ENCODE data around the gene SHC3.

SHC3 gene

DNA sequence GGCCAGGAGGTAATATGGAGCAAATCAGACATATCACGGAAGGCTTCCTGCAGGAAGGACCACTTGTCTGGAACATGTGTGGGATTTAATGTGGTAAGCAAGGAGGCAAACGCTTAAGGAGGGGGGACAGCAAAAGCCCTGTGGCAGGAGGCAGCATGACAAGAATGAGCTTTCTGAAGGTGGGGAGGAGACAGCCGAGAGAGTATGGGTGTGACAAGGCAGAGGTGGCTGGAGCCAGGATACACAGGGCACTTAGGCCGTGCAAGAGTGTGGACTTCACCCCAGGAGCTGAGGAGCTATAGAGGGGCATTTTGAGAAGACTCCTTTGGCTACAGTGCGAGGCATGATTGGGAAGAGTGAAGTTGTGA, 201.7 kb downstream of the SHC3 start:
- no peaks in the 10 kb centered on the region for H3K4me1 ChIP-seq (ENCODE audit: insufficient read depth, low read length)
- H3K9ac ChIP-seq (ENCODE audit: low read depth, low read length), result no peak overlapping the region
- H3K36me3 ChIP-seq (ENCODE audit: insufficient read depth, low read length), result no peaks in the 10 kb centered on the region
- no peaks in the 10 kb centered on the region for H3K9me3 ChIP-seq (ENCODE audit: control insufficient read depth, insufficient read depth, low read length)

DNA sequence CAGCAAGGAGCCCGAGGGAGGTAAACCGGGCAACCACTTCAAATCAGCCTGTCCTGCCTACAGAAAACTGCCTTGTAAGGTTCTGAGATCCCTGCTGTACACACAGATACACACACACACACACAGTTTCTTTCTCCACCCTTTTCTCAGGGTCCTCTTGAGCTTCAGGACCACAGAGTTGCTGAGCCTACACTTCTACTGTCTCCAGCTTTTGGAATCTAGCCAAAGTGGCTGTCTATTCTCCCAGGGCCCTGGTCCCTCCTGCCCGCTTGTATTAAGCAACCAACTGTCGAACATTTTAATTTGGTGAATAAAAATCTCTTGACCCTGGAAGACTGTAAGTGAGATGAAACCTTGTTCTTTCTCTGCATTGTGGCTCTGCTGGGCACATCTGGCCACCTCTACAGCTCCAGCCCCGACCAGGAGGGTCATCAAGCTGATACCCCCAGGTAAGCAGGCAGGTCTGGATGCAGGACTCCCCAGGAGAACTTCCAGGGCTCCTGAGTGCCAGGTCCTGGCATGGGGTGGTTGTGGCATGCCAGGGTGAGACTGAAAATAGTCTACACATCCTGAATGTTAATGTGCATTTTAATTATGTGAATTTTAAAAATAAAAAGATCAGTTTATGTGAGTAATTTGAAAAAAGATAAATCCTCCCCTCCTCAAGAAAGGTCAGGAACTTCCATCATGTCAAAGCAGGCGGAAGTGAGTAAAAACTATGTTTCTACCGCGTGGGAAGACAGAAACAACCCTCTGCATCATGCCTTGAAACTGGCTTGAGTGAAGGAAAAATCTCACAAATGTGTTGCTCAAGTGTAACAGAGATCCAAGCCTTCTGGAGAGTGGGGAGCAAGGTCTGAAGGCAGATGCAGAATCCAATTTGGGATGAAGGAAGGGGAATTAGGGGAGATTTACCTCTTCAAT, 202.4 kb downstream of the SHC3 start:
- Histone ChIP-seq H3K36me3 (ENCODE audit: insufficient read depth, low read length) (no peaks in the 10 kb centered on the region), H3K4me1 (ENCODE audit: insufficient read depth, low read length) (no peaks in the 10 kb centered on the region), H3K9ac (ENCODE audit: low read depth, low read length) (no peak overlapping the region), H3K9me3 (ENCODE audit: control insufficient read depth, insufficient read depth, low read length) (no peaks in the 10 kb centered on the region)

DNA sequence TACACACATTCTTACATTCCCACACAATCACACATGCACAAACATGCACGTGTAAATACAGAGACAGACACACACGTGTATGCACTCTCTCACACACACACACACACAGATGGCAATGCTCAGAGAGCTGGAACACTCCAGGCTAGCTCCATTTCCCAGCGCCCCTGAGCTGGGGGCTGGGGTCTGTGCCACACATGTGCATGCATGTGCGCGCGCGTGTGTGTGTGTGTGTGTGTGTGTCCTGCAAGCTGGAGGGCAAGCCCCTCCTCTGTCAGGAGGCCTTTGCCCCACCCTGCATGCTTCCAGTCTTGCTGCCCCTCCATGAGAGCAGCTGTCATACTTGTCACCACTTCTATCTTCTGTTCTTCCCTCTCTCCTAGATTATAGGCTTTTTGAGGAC, 204.0 kb downstream of the SHC3 start:
- H3K9ac ChIP-seq (ENCODE audit: low read depth, low read length), result no peak overlapping the region
- H3K4me1 ChIP-seq (ENCODE audit: insufficient read depth, low read length), result 0 out of 2 replicates have a peak, but pooled peaks cover 3% of the 10 kb centered on the region
- no peaks in the 10 kb centered on the region for H3K36me3 ChIP-seq (ENCODE audit: insufficient read depth, low read length)
- no peaks in the 10 kb centered on the region for H3K9me3 ChIP-seq (ENCODE audit: control insufficient read depth, insufficient read depth, low read length)

DNA sequence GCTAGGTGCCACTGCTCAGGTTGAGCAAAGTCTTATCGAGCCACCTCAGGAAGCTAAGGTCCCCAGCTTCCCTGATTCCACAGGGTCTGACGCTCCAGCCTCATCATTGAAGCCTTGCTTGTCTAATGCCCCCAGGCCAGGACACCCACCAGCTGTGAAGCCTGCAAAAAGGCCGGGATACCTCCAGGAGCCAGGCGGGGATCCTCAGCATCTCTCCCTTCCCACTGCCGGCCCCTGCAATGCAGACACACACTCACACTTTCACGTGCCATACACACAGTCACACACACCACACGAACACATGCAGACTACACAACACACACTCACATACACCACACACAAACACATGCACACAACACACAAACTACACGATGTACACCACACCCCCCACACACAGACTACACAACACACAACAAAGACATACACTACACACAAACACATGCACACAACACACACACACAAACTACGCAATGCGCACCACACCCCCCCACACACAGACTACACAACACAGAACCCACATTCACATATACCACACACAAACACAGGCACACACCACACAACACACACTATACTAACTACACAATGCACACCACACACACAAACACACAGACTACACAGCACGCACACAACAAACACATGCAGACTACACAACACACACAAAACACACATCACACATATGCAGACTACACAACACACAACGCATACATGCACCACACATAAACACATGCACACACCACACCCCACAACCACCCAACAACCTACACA, 205.2 kb downstream of the SHC3 start:
- Histone ChIP-seq H3K9me3 (ENCODE audit: control insufficient read depth, insufficient read depth, low read length) (no peaks in the 10 kb centered on the region), H3K36me3 (ENCODE audit: insufficient read depth, low read length) (no peaks in the 10 kb centered on the region), H3K4me1 (ENCODE audit: insufficient read depth, low read length) (0 out of 2 replicates have a peak, but pooled peaks cover 4% of the 10 kb centered on the region), H3K9ac (ENCODE audit: low read depth, low read length) (no peak overlapping the region)

DNA sequence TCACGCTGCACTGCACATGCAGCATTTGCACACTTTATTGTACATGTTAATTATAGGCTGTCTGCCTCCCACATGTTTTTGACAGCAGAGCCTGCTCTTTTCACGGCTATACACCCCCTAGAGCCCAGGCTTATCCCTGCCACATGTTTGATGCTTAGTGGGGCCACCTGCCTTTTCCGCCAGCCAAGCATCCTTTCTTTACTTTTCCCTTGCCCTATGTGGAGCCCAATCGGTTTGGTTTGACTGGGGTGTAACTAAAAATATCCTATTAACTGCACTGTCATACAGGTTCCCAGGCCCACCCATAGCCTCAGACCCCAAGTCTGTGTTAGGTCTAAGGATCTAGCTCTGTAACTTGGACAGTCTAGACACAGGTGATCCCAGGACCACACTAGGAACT, 206.2 kb downstream of the SHC3 start:
- H3K9ac ChIP-seq (ENCODE audit: low read depth, low read length), result no peak overlapping the region
- H3K36me3 ChIP-seq (ENCODE audit: insufficient read depth, low read length), result no peaks in the 10 kb centered on the region
- H3K9me3 ChIP-seq (ENCODE audit: control insufficient read depth, insufficient read depth, low read length), result no peaks in the 10 kb centered on the region
- 0 out of 2 replicates have a peak, but pooled peaks cover 4% of the 10 kb centered on the region for H3K4me1 ChIP-seq (ENCODE audit: insufficient read depth, low read length)

DNA sequence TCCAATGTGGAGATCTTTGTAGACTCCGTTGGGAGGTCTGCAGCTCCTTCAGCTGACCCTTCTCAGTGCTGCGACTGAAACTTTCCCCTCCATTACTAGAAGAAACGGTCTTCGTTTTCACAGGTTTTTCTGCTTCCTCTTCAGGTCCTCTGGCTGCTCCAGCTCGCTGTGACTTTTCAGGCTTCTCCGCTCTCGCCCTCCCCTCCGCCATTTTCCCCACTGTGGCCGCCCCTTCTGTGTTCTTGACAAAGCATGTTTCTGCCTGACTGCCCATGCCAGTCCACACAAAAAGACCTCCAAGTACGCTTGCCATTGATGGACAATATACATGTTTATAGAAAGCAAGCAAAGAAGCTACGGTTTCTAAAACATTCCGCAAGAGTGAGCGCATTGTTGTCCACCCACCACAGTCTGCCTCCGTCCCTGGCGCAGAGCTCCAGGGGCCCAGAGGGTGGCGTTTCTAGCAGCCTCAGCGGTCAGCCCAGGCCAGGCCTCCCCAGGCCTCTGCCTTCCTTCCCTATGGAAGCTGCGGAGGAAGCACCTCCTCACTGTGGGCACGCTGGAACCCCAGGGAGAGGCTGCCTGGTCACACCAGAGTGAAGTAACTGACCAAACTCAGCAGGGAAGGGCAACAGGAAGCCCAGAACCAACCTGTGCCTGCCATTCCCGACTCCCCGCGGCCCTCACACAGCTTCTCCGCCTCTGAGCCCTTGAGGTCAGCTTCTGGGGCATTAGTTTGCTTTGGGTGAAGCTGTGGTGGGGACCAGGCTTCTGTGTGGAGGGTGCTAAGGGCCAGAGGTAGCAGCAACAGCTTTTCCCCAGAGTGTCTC, 207.3 kb downstream of the SHC3 start:
- Histone ChIP-seq H3K36me3 (ENCODE audit: insufficient read depth, low read length) (no peaks in the 10 kb centered on the region), H3K9me3 (ENCODE audit: control insufficient read depth, insufficient read depth, low read length) (no peaks in the 10 kb centered on the region), H3K9ac (ENCODE audit: low read depth, low read length) (no peak overlapping the region), H3K4me1 (ENCODE audit: insufficient read depth, low read length) (0 out of 2 replicates have a peak, but pooled peaks cover 4% of the 10 kb centered on the region)

DNA sequence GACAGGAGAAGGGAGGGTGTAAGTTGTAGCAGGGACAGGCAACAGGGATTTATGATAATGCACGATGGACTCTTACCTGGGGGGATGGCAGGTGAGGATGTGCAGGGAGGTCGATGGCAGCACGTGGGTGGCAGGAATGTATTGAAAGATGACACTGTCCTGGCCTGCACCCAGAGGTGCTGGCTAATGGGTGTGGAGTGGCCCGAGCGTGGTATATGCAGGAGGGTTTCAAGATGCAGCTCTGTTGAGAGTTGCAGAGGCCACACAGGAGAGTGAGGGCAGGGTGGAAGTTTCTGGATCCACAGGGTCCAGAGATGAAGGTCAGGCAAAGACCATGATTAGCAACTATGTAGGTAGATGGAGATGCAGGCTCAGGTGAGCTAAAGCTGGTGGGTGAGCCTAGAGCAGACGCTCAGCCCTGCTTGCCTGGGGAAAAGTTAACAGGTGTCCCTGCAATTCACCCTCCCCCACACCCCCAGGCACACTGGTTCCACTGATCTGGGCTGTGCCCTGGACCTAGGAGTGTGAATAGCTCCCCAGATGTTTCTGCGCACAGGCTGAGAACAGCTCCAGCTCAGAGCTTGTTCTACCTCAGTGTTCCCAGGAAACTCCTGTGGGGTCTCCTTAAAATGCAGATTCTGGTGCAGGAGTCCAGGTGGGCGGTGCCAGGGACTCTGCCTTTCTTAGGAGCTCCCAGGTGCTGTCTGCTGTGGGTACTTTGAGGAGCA, 208.8 kb downstream of the SHC3 start:
- H3K9me3 ChIP-seq (ENCODE audit: control insufficient read depth, insufficient read depth, low read length), result no peaks in the 10 kb centered on the region
- no peaks in the 10 kb centered on the region for H3K36me3 ChIP-seq (ENCODE audit: insufficient read depth, low read length)
- H3K4me1 ChIP-seq (ENCODE audit: insufficient read depth, low read length), result 0 out of 2 replicates have a peak, but pooled peaks cover 4% of the 10 kb centered on the region
- H3K9ac ChIP-seq (ENCODE audit: low read depth, low read length), result no peak overlapping the region

DNA sequence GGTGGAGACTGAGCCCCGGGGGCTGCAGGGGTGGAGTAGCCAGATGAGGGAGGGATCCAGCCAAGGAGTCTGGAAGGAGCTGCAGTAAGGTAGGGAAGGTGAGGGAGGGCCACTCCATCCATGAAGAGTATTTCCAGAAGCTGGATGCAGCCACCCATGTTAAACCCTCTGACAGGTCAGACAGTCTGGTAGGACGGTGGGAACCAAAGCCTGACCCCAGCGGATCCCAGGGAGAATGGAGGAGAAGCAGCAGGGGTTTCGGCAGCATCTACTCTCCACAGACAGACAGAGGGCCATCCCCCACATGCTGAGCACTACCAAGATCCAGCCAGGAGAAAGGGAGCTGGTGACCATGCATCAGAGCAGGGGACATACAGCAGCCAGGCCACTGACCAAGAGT, 209.8 kb downstream of the SHC3 start:
- H3K4me1 ChIP-seq (ENCODE audit: insufficient read depth, low read length), result 0 out of 2 replicates have a peak, but pooled peaks cover 4% of the 10 kb centered on the region
- H3K9me3 ChIP-seq (ENCODE audit: control insufficient read depth, insufficient read depth, low read length), result no peaks in the 10 kb centered on the region
- no peaks in the 10 kb centered on the region for H3K36me3 ChIP-seq (ENCODE audit: insufficient read depth, low read length)
- no peak overlapping the region for H3K9ac ChIP-seq (ENCODE audit: low read depth, low read length)

DNA sequence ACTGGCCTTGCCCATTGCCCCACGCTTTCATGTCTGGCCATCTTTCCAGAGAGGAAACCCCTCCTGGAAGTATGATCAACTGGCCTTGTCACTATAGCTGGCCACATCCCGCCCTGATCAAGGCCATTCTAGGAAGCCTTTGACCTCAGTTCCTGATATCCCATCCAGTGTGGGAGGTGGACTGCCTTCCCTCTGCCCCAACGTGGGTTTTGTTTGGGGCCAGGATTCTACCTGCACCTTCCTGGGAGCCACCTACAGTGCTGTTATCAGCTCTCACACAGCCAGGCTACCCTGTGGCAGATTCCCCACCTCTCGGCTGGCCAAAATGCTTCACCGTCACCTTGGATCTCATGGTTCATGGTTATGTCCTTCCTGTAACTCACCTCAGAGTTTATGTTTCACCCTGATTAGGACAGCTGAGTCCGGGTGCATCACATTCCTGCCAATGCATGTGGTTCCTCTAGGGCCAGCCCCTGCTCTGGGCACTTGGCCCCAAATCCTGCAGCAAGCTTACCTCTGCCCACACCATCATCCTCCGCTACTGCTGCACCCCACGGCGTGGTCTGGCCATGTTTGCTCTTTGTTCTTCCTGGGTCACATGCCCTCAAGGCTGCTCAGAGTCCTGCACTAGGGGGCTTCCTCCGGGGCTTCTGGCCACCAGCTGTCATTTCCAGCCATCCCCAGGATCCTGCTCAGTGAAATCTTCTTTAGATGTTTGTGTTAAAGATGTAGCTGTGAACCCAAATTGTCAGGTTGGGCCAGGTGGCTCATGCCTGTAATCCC, 211.5 kb downstream of the SHC3 start:
- H3K9me3 ChIP-seq (ENCODE audit: control insufficient read depth, insufficient read depth, low read length), result no peaks in the 10 kb centered on the region
- H3K4me1 ChIP-seq (ENCODE audit: insufficient read depth, low read length), result 0 out of 2 replicates have a peak, but pooled peaks cover 4% of the 10 kb centered on the region
- H3K9ac ChIP-seq (ENCODE audit: low read depth, low read length), result no peak overlapping the region
- H3K36me3 ChIP-seq (ENCODE audit: insufficient read depth, low read length), result no peaks in the 10 kb centered on the region

DNA sequence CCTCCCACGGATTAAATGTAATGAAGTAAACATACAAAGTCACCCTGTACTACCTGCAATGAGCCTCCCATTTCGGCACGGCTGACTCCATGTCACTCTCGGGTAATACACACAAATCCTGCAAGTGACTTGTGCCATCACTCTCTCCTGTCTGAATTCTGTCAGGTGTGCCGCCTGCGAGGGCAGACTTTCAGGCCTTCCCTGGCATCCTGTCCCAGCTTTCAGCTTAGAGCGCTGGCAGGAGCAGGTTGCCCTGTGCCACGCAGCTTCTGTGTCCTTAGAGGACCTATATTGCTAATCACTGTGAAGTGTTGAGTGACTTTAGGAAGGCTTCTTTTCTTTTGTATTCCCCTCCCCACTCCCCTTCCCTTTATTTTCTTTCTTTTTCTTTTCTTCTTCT, 213.1 kb downstream of the SHC3 start:
- Histone ChIP-seq H3K36me3 (ENCODE audit: insufficient read depth, low read length) (no peaks in the 10 kb centered on the region), H3K9me3 (ENCODE audit: control insufficient read depth, insufficient read depth, low read length) (no peaks in the 10 kb centered on the region), H3K4me1 (ENCODE audit: insufficient read depth, low read length) (0 out of 2 replicates have a peak, but pooled peaks cover 4% of the 10 kb centered on the region), H3K9ac (ENCODE audit: low read depth, low read length) (no peak overlapping the region)

DNA sequence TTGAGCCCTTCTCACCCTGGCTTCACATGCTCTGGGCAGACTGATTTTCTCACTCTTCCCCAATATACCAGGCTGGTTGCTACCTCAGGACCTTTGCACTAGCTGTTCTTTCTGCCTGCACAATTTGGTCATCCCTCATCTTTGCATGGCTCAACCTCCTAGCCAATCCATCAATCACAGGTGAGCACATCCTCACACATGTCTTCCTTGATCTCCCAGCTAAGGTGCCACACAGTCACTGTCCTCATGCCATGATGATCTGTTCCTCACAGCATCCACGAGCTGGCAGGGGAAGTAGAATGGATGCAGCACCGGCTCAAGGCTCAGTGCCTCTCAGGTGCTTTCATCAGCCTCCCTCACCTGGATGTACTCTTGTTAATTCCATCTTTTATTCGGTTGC, 218.0 kb downstream of the SHC3 start:
- no peaks in the 10 kb centered on the region for H3K9me3 ChIP-seq (ENCODE audit: control insufficient read depth, insufficient read depth, low read length)
- peaks cover 3% of the 10 kb centered on the region; the same call in 1 of the 2 replicates for H3K36me3 ChIP-seq (ENCODE audit: insufficient read depth, low read length)
- H3K9ac ChIP-seq (ENCODE audit: low read depth, low read length), result no peak overlapping the region
- H3K4me1 ChIP-seq (ENCODE audit: insufficient read depth, low read length), result 0 out of 2 replicates have a peak, but pooled peaks cover 5% of the 10 kb centered on the region

DNA sequence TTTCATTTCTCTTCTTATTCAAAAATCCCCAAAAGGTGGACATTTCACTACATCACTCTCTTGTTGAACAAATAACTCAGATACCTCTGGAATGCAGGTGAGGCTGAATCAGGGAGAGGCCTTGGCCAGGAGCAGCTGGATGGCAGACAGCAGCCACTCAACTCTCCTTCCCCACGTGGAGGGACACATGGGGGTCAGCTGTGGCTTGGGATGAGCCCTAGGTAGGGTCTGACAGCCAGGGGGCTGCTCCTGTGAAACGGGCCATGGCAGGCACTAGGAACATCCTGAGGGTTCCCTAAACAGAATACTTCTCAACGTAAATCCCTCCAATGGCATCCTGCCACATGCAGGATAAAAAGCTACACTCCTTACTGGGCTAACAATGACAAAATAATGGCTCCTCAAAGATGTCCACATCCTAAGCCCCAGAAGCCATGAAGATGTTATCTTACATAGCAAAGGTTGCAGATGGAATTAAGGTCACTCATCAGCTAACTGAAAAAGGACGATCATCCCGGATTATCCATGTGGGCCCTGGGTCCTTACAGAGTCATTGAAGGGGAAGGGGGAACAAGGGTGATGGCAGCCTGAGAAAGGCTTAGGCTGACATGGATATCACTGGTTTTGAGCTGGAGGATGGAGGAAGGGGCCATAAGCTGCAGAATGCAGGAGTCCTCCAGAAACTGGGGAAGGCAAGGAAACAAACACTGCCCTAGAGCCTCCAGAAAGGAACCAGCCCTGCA, 218.7 kb downstream of the SHC3 start:
- Histone ChIP-seq H3K4me1 (ENCODE audit: insufficient read depth, low read length) (0 out of 2 replicates have a peak, but pooled peaks cover 5% of the 10 kb centered on the region), H3K36me3 (ENCODE audit: insufficient read depth, low read length) (peaks cover 3% of the 10 kb centered on the region; the same call in 1 of the 2 replicates), H3K9ac (ENCODE audit: low read depth, low read length) (no peak overlapping the region), H3K9me3 (ENCODE audit: control insufficient read depth, insufficient read depth, low read length) (no peaks in the 10 kb centered on the region)
